Ovary (tissue), 3 donors: ENCODE measurements around the gene ANTXR1.

Experiments
- EP300 ChIP-seq: sonication (generic); formaldehyde crosslinking; IDR thresholded peaks from one replicate; pipeline ENCODE4 v1.6.1; 2017; ENCODE audit warnings: antibody characterized with exemption
- POLR2A ChIP-seq: fragments of 450-650 bp; IDR thresholded peaks from one replicate; pipeline ENCODE4 v1.6.1; 2017; ENCODE audit warnings: antibody characterized with exemption, mild to moderate bottlenecking, moderate library complexity
- TF ChIP-seq, protein P1 (sequence below), 3 donors: fragments of 450-650 bp in 2 of 3; fragments of 200-600 bp in 1 of 3; IDR thresholded peaks; one replicate each; pipeline versions ENCODE4 v1.5.1 to v1.8.0; 2016 to 2022; ENCODE audit warnings: antibody characterized with exemption in 3 of 3, mild to moderate bottlenecking in 1 of 3
- donor health status: DM: no; HTN: no; CAD: no.

DNA sequence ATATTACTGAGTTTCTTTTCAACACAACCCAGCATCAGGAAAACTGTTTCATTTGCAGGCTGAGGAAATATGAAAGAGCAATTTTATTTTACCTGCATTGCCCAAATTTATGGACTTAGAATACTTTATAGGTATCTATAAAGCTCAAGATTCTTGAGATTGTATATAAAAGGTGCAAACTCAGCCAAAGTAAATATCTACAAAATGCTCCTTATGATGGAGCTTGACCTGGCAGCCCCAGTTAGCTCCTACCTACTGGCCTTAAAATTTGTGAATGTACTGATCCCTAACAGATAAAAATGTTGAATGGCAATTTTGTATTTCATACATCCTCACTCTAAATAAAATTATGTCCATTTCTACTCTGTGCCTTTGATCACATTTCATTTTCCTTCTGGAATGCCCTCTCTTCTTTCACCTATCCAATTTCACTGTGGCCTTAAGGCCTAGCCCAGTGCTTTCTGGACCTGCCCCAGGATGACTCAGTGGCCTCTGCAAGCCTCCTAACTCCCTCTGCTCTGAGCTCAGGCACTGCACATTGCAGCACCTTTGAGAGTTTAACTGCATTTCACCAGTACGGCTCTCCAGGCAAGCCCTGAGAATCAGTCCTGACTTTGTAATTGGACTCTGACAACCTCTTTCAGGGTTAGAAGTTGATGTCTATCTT, 125.9 kb downstream of the ANTXR1 start:
- TF ChIP-seq, protein P1, sequence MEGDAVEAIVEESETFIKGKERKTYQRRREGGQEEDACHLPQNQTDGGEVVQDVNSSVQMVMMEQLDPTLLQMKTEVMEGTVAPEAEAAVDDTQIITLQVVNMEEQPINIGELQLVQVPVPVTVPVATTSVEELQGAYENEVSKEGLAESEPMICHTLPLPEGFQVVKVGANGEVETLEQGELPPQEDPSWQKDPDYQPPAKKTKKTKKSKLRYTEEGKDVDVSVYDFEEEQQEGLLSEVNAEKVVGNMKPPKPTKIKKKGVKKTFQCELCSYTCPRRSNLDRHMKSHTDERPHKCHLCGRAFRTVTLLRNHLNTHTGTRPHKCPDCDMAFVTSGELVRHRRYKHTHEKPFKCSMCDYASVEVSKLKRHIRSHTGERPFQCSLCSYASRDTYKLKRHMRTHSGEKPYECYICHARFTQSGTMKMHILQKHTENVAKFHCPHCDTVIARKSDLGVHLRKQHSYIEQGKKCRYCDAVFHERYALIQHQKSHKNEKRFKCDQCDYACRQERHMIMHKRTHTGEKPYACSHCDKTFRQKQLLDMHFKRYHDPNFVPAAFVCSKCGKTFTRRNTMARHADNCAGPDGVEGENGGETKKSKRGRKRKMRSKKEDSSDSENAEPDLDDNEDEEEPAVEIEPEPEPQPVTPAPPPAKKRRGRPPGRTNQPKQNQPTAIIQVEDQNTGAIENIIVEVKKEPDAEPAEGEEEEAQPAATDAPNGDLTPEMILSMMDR (IDR thresholded peaks at IDR 0.05), result no peak
- no peak for TF ChIP-seq EP300
- TF ChIP-seq POLR2A, result no peak
